SK-N-SH (cell line): ENCODE results near the gene IGSF3. TPM values are rescaled to one million over a fixed set of nuclear protein-coding genes. Genes with fewer than 3 reads are reported as not detected.
"Not testable (repeated sequence)": the region's sequence is repeated elsewhere in the genome, so short reads cannot be mapped to it uniquely, and the experiment has no call there.

ENCODE experiments used
- CTCF ChIA-PET: fragments of 300-600, 350-600 bp; formaldehyde crosslinking; extraction: SDS; loops from one replicate; lab custom pipeline; 2021; lab: Yijun Ruan, JAX
- POLR2A ChIA-PET: fragments of 350-600 bp; sonication (Branson Sonifier 250); formaldehyde crosslinking; extraction: SDS; loops from one replicate; lab custom pipeline; 2020; ENCODE audit warnings: antibody characterized with exemption, inconsistent platforms; lab: Yijun Ruan, JAX
- DNase-seq: peaks from one replicate; pipeline ENCODE4 v3.0.0; 2012
- H2AFZ ChIP-seq: fragments of 200-600 bp; sonication (generic); 2 replicates; pipeline ENCODE4 v1.8.1; 2016; ENCODE audit warnings: antibody characterized with exemption, mild to moderate bottlenecking, low read depth
- H3F3A ChIP-seq: fragments of 200-600 bp; sonication (generic); replicated peaks from 2 replicates; pipeline ENCODE3; 2016; ENCODE audit warnings: antibody characterized with exemption, mild to moderate bottlenecking; ENCODE audit not compliant: insufficient read depth
- H3K27ac ChIP-seq, 2 experiments: fragments of 200-500 bp in 1 of 2; fragments of 200-600 bp in 1 of 2; sonication (Bioruptor generic) in 1 of 2; sonication (generic), shearing (Covaris generic) in 1 of 2; 2 replicates each; pipeline versions ENCODE4 v1.5.1 to v1.6.1; 2014 to 2016; ENCODE audit warnings: low read depth in 2 of 2, inconsistent platforms in 1 of 2, low read length in 1 of 2, mild to moderate bottlenecking in 1 of 2, mixed read lengths in 1 of 2
- H3K27me3 ChIP-seq: fragments of 200-600 bp; sonication (generic), shearing (Covaris generic); 2 replicates; pipeline ENCODE4 v1.6.1; 2016; ENCODE audit warnings: mixed run types; ENCODE audit not compliant: insufficient read depth
- H3K36me3 ChIP-seq, 2 experiments: fragments of 200-500 bp in 1 of 2; fragments of 200-600 bp in 1 of 2; sonication (Bioruptor generic) in 1 of 2; sonication (generic) in 1 of 2; replicated peaks in 1 of 2; 2 replicates each; pipeline versions ENCODE3 to v1.5.1; 2014 to 2016; ENCODE audit warnings: low read length in 1 of 2, mild to moderate bottlenecking in 1 of 2; ENCODE audit not compliant: insufficient read depth in 2 of 2, control insufficient read depth in 1 of 2
- H3K4me1 ChIP-seq, 2 experiments: fragments of 200-500 bp in 1 of 2; fragments of 200-600 bp in 1 of 2; sonication (Bioruptor generic) in 1 of 2; sonication (generic), shearing (Covaris generic) in 1 of 2; 2 replicates each; pipeline versions ENCODE4 v1.5.1 to v1.6.1; 2014 to 2016; ENCODE audit warnings: low read depth in 1 of 2, low read length in 1 of 2, mixed run types in 1 of 2; ENCODE audit not compliant: insufficient read depth in 2 of 2, control insufficient read depth in 1 of 2
- H3K4me2 ChIP-seq: fragments of 200-600 bp; sonication (generic), shearing (Covaris generic); 2 replicates; pipeline ENCODE4 v1.6.1; 2017; ENCODE audit warnings: mixed run types
- H3K4me3 ChIP-seq, 2 experiments: fragments of 200-500 bp in 1 of 2; fragments of 200-600 bp in 1 of 2; sonication (Bioruptor generic) in 1 of 2; sonication (generic), shearing (Covaris generic) in 1 of 2; 2 replicates each; pipeline versions ENCODE4 v1.5.1 to v1.8.1; 2014 to 2016; ENCODE audit warnings: low read depth in 2 of 2, inconsistent platforms in 1 of 2, low read length in 1 of 2, mild to moderate bottlenecking in 1 of 2, mixed read lengths in 1 of 2, moderate library complexity in 1 of 2
- H3K79me2 ChIP-seq: fragments of 200-600 bp; sonication (generic); 2 replicates; pipeline ENCODE4 v1.8.1; 2017; ENCODE audit warnings: mild to moderate bottlenecking; ENCODE audit not compliant: insufficient read depth
- H3K9ac ChIP-seq: fragments of 200-600 bp; sonication (generic); 2 replicates; pipeline ENCODE4 v1.6.1; 2017; ENCODE audit warnings: mixed run types
- H3K9me2 ChIP-seq: fragments of 200-600 bp; sonication (generic); 2 replicates; pipeline ENCODE4 v1.6.1; 2017; ENCODE audit warnings: mixed run types
- H3K9me3 ChIP-seq: fragments of 200-600 bp; sonication (generic); 2 replicates; pipeline ENCODE4 v1.6.1; 2017; ENCODE audit warnings: mixed run types, mild to moderate bottlenecking, moderate library complexity
- H4K20me1 ChIP-seq: fragments of 200-600 bp; sonication (generic); 2 replicates; pipeline ENCODE4 v1.6.1; 2017; ENCODE audit warnings: mild to moderate bottlenecking, mixed run types; ENCODE audit not compliant: insufficient read depth
- FOXJ3 ChIP-seq: sonication (generic); formaldehyde crosslinking; IDR thresholded peaks from 2 replicates; pipeline ENCODE4 v1.5.1; 2020; ENCODE audit warnings: mild to moderate bottlenecking, missing genetic modification reagents
- GATA2 ChIP-seq: sonication (generic); formaldehyde crosslinking; IDR thresholded peaks from 2 replicates; pipeline ENCODE4 v1.5.0; 2020; ENCODE audit warnings: mild to moderate bottlenecking, missing genetic modification reagents
- MXI1 ChIP-seq: IDR thresholded peaks from 2 replicates; pipeline ENCODE4 v1.6.1; 2012; ENCODE audit warnings: mild to moderate bottlenecking, low read depth, low read length, improper control_type of control experiment
- RAD21 ChIP-seq: IDR thresholded peaks from 2 replicates; pipeline ENCODE4 v1.6.1; 2012; ENCODE audit warnings: mild to moderate bottlenecking, low read length
- RCOR1 ChIP-seq: fragments of 150-350 bp; IDR thresholded peaks from 2 replicates; pipeline ENCODE4 v1.6.1; 2017; ENCODE audit warnings: antibody characterized with exemption, low read length
- SMC3 ChIP-seq: IDR thresholded peaks from 2 replicates; pipeline ENCODE4 v1.6.1; 2012; ENCODE audit warnings: low read depth, low read length, improper control_type of control experiment
- WGBS: methylation state at CpG from one replicate; pipeline ENCODE4 v1.1.6; 2017; ENCODE audit warnings: low lambda C conversion rate; 5-methylcytosine and 5-hydroxymethylcytosine counted together
- polyA plus RNA-seq, 3 experiments: library from polyadenylated mRNA; depleted of rRNA; stranded (reverse); fragments of >200 nt; gene quantifications; 2 replicates each; pipeline ENCODE4 v1.2.3, GENCODE V29; 2012
- TF ChIP-seq, protein P1 (sequence below): fragments of 200-600 bp; sonication (generic); IDR thresholded peaks from 2 replicates; pipeline ENCODE4 v1.6.1; 2017; ENCODE audit warnings: antibody characterized with exemption, mild to moderate bottlenecking, moderate library complexity

Gene IGSF3
- polyA plus RNA-seq, 1 of the 3 experiments (the other 2 are of a cell fraction): 3.0 TPM

- H3K79me2 ChIP-seq, H2AFZ ChIP-seq, H3K4me3 ChIP-seq, H4K20me1 ChIP-seq, H3K4me1 ChIP-seq, POLR2A ChIA-PET, H3K4me2 ChIP-seq, H3K9ac ChIP-seq, H3K27ac ChIP-seq, H3K36me3 ChIP-seq, DNase-seq, H3K9me3 ChIP-seq, H3K27me3 ChIP-seq, H3F3A ChIP-seq, H3K9me2 ChIP-seq: not testable (repeated sequence)
- CTCF ChIA-PET: interaction anchor here (0.8 to 3.4 kb wide), 11 partner anchors 13 to 472 kb away, joined by 3 to 41 read pairs (median 4); partner anchors contain the start of gene CD58
- 88% methylated on average over 5 of the region's 5 CpGs for WGBS
Observed at GRCh38 chr1:116596742-116597307, 70.7 kb downstream of the IGSF3 start.

GRCh38 chr1:116595946-116596741 is 71.4 kb downstream of the IGSF3 start:
- H3K27ac ChIP-seq: peak overlapping the region in 1 of 2 experiments; percentile 57; a peak in 2 of 4 replicates
- H3K4me1 ChIP-seq, H3K36me3 ChIP-seq, H3F3A ChIP-seq, H3K79me2 ChIP-seq, H3K9me3 ChIP-seq, H3K9me2 ChIP-seq, H3K9ac ChIP-seq, H4K20me1 ChIP-seq, H3K27me3 ChIP-seq, POLR2A ChIA-PET: not testable (repeated sequence)
- CTCF ChIA-PET: interaction anchor here (0.6 to 3.4 kb wide), 20 partner anchors 12 to 471 kb away, joined by 3 to 41 read pairs (median 3); partner anchors contain the start of genes CD58 and TTF2
- peak overlapping the region; percentile 70 for H3K4me2 ChIP-seq
- peak; percentile 63 for DNase-seq
- WGBS: 11% methylated on average over 8 of the region's 8 CpGs
- peak overlapping the region; percentile 46; the same call in 1 of the 2 replicates for H2AFZ ChIP-seq
- TF ChIP-seq, protein P1, sequence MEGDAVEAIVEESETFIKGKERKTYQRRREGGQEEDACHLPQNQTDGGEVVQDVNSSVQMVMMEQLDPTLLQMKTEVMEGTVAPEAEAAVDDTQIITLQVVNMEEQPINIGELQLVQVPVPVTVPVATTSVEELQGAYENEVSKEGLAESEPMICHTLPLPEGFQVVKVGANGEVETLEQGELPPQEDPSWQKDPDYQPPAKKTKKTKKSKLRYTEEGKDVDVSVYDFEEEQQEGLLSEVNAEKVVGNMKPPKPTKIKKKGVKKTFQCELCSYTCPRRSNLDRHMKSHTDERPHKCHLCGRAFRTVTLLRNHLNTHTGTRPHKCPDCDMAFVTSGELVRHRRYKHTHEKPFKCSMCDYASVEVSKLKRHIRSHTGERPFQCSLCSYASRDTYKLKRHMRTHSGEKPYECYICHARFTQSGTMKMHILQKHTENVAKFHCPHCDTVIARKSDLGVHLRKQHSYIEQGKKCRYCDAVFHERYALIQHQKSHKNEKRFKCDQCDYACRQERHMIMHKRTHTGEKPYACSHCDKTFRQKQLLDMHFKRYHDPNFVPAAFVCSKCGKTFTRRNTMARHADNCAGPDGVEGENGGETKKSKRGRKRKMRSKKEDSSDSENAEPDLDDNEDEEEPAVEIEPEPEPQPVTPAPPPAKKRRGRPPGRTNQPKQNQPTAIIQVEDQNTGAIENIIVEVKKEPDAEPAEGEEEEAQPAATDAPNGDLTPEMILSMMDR: peak; percentile 58
- TF ChIP-seq SMC3: peak; percentile 34
- TF ChIP-seq RAD21: peak; percentile 37; the same call in 1 of the 2 replicates
- TF ChIP-seq GATA2 (CRISPR knock-in tag): peak; percentile 53; the same call in 1 of the 2 replicates
- TF ChIP-seq RCOR1: 0 out of 2 replicates have a peak, but pooled peaks have one; percentile 25
- 0 out of 2 replicates have a peak, but pooled peaks have one; percentile 37 for TF ChIP-seq FOXJ3 (CRISPR knock-in tag)
- peak; percentile 32; the same call in 1 of the 2 replicates for TF ChIP-seq MXI1
- H3K4me3 ChIP-seq: peak overlapping the region in 1 of 2 experiments; percentile 37; a peak in 2 of 4 replicates
